Subcutaneous adipose tissue (tissue), 4 donors: ENCODE data around the gene GRP. TPM values are rescaled to one million over a fixed set of nuclear protein-coding genes. Genes with fewer than 3 reads are reported as not detected.

Source experiments
- CTCF ChIP-seq: fragments of 450-650 bp; IDR thresholded peaks from one replicate; pipeline ENCODE4 v1.5.1; 2016; ENCODE audit warnings: low read depth, mild to moderate bottlenecking, control low read depth, antibody characterized with exemption, moderate library complexity
- total RNA-seq, 4 donors: library from RNA; depleted of rRNA; stranded (reverse); fragments of >200 nt; gene quantifications; one replicate each; pipeline ENCODE4 v1.1.0, GENCODE V29; 2016

GRP gene
- not detected for total RNA-seq

GRCh38 chr18:59219672-59220163, at the start of gene GRP:
Gene GRP, plus strand, starts transcription at chr18:59220158. Its CDS starts 108 bp downstream, at chr18:59220266.
- no peak for TF ChIP-seq CTCF

DNA sequence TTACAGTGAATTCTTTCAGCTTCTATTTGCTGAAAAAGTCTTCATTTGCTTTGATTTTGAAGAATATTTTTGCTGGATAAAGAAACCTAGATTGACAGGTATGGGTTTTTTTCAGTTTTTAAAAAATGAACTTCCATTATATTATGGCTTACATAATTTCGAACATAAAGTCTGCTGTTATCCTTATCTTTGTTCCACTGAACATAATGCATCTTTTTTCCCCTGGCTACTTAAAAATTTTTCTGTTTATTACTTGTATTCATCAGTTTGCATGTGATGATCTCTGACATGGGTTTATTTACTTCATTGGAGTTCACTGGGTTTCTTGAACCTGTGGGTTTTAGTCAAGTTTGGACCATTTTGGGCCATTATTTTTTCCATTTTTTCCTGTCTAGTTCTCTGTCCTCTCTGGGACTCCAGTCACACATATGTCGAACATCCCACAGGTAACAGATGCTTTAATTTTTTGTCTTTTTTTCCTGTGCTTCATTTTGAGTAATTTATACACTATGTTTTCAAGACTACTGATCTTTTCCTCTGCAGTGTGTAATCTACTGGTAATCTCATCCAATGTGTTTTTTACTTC, 47.2 kb upstream of the GRP start:
- no peak for TF ChIP-seq CTCF

GRCh38 chr18:59177485-59177884, 42.5 kb upstream of the GRP start:
- TF ChIP-seq CTCF: no peak

DNA sequence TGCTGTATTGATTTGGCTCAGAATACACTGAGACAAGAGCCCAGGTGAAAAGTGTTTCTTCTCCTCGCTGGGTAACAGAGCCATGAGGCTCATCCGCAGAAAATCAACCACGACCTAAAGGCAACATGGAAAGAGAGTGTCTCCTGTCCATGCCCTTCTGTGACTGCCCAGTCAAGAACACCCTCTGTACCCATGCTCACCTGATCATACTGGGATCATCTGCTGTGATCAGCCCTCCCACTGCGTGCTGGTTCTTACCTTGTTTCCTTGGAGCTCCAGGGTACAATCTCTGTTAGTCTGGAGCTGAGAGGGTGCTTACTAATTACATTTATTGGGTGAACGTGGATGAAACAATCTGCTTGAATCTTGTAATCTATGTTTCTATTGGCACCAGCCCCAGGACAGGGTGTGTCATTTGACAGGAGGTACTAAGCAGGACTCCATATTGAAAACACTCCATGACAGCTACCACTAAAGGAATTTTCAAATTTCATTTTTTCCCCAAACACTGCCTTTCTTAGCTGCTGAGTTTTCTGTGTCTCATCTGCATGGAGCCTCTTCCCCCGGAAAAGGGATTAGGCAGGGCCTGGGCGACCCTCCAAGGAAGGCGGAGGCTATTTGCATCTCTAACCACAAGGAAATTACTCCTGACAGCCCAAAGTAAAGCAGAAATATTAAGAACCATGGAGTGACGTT, 39.7 kb upstream of the GRP start:
- no peak for TF ChIP-seq CTCF

- TF ChIP-seq CTCF: no peak
Observed at GRCh38 chr18:59182673-59183072, 37.3 kb upstream of the GRP start.

DNA sequence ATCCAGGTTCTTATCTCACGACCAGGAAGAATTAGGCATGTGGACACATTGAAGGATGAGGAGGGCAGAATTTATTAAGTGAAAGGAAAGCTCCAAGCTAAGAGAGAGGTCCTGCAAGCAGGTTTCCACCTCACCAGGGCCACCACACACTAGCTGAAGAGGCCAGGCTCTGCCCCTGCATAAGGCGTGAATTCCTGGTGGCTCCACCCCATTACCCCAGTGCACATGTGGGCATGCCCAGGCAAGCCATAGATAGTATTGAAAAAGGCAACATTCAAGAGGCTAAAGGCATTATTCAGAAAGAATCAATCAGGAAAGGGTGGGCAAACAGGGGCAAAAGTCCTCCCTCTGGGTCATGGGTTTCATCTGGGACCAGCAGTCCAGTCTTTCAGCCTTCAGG, 30.9 kb upstream of the GRP start:
- no peak for TF ChIP-seq CTCF

DNA sequence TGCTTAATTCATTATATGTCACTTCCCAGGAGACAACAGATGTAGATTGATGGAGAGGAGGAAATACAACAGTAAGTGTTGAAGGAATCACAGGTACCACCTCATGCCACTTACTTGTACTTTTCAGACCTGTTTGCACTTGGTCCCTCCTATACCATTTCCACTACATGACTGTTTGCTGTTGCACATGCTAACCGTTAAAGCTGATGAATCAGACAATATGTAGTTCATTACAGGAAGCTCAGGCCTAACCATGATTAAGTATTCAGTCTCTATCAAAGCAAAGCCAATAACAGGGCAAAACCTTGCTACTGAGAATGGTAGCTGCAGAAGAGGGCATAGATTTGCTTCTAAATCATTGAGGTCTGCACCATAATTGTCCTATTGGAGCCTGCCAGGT, 30.2 kb upstream of the GRP start:
- no peak for TF ChIP-seq CTCF
